Loucy (cell line): Measurements from ENCODE around the gene ZFYVE16.
"Not testable (repeated sequence)": the region's sequence is repeated elsewhere in the genome, so short reads cannot be mapped to it uniquely, and the experiment has no call there.

Experiments used
- H2AFZ ChIP-seq: fragments of 200-600 bp; sonication (generic); 2 replicates; pipeline ENCODE4 v1.6.0; 2016; ENCODE audit warnings: antibody characterized with exemption, mild to moderate bottlenecking, low read length, moderate library complexity
- H3F3A ChIP-seq: fragments of 200-600 bp; 2 replicates; pipeline ENCODE4 v1.6.0; 2016; ENCODE audit warnings: antibody characterized with exemption, low read depth, mild to moderate bottlenecking
- H3K27me3 ChIP-seq: fragments of 200-600 bp; sonication (generic); 2 replicates; pipeline ENCODE4 v1.6.1; 2014; ENCODE audit warnings: low read length, mild to moderate bottlenecking; ENCODE audit not compliant: insufficient read depth, poor library complexity, severe bottlenecking
- H3K36me3 ChIP-seq: fragments of 200-600 bp; sonication (generic); 2 replicates; pipeline ENCODE4 v1.6.1; 2016; ENCODE audit warnings: low read length; ENCODE audit not compliant: insufficient read depth
- H3K4me1 ChIP-seq: fragments of 200-600 bp; sonication (generic); 2 replicates; pipeline ENCODE4 v1.5.1; 2014; ENCODE audit warnings: low read length, mild to moderate bottlenecking; ENCODE audit not compliant: insufficient read depth, poor library complexity, severe bottlenecking
- H3K4me2 ChIP-seq: fragments of 200-600 bp; sonication (generic); 2 replicates; pipeline ENCODE4 v1.6.0; 2014; ENCODE audit warnings: antibody characterized with exemption, low read length, low read depth, mild to moderate bottlenecking; ENCODE audit not compliant: poor library complexity, severe bottlenecking
- H3K4me3 ChIP-seq: fragments of 200-600 bp; sonication (generic); 2 replicates; pipeline ENCODE4 v1.5.1; 2014; ENCODE audit warnings: low read length, mild to moderate bottlenecking, mixed read lengths; ENCODE audit not compliant: poor library complexity, severe bottlenecking
- H3K79me2 ChIP-seq: fragments of 200-600 bp; sonication (generic); 2 replicates; pipeline ENCODE4 v1.6.1; 2014; ENCODE audit warnings: low read length; ENCODE audit not compliant: insufficient read depth
- H3K9ac ChIP-seq: fragments of 200-600 bp; sonication (generic); 2 replicates; pipeline ENCODE4 v1.6.0; 2014; ENCODE audit warnings: mild to moderate bottlenecking, low read depth, low read length, moderate library complexity; ENCODE audit not compliant: poor library complexity, severe bottlenecking
- H3K9me2 ChIP-seq: fragments of 200-600 bp; sonication (generic); replicated peaks from 2 replicates; pipeline ENCODE4 v1.6.1; 2016; ENCODE audit warnings: low read depth, low read length, mixed read lengths
- H3K9me3 ChIP-seq: fragments of 200-600 bp; sonication (generic); 2 replicates; pipeline ENCODE4 v1.6.1; 2014; ENCODE audit warnings: mild to moderate bottlenecking, antibody characterized with exemption, low read length, low read depth; ENCODE audit not compliant: insufficient read depth
- H4K20me1 ChIP-seq: fragments of 200-600 bp; sonication (generic); 2 replicates; pipeline ENCODE4 v1.6.0; 2014; ENCODE audit warnings: antibody characterized with exemption, low read length, mild to moderate bottlenecking; ENCODE audit not compliant: insufficient read depth, poor library complexity, severe bottlenecking
- CTCF ChIP-seq: fragments of 200-600 bp; sonication (generic); conservative IDR thresholded peaks from 2 replicates; pipeline ENCODE4 v1.5.1; 2014; ENCODE audit warnings: mild to moderate bottlenecking, antibody characterized with exemption, low read length
- EZH2phosphoT487 ChIP-seq: fragments of 200-600 bp; IDR thresholded peaks from 2 replicates; pipeline ENCODE4 v1.6.1; 2018; ENCODE audit warnings: antibody characterized with exemption, mild to moderate bottlenecking, moderate library complexity, borderline replicate concordance

The ZFYVE16 gene

GRCh38 chr5:80492741-80493140, 84.9 kb downstream of the ZFYVE16 start:
- TF ChIP-seq CTCF: no peak
- TF ChIP-seq EZH2phosphoT487: no peak
- Histone ChIP-seq H3K79me2 (no peaks in the 10 kb centered on the region), H3K9ac (no peak overlapping the region), H2AFZ (no peak overlapping the region), H3K9me3 (no peaks in the 10 kb centered on the region), H3K4me1 (no peaks in the 10 kb centered on the region), H3K36me3 (no peaks in the 10 kb centered on the region), H3K4me2 (no peak overlapping the region), H3K27me3 (no peaks in the 10 kb centered on the region), H4K20me1 (no peaks in the 10 kb centered on the region), H3F3A (no peaks in the 10 kb centered on the region), H3K4me3 (no peak overlapping the region), H3K9me2 (no peaks in the 10 kb centered on the region)

- not testable (repeated sequence) for H3K9me3 ChIP-seq, H3F3A ChIP-seq, H2AFZ ChIP-seq, H3K27me3 ChIP-seq, H3K9ac ChIP-seq, H3K4me1 ChIP-seq, H3K79me2 ChIP-seq, H3K9me2 ChIP-seq, H3K4me3 ChIP-seq, H3K36me3 ChIP-seq, H3K4me2 ChIP-seq, H4K20me1 ChIP-seq
These were observed 85.6 kb downstream of the ZFYVE16 start for GRCh38 chr5:80493443-80493842.

GRCh38 chr5:80495891-80496290, 88.0 kb downstream of the ZFYVE16 start:
- H3K36me3 ChIP-seq: no peaks in the 10 kb centered on the region
- no peaks in the 10 kb centered on the region for H4K20me1 ChIP-seq
- no peaks in the 10 kb centered on the region for H3K79me2 ChIP-seq
- H3K27me3 ChIP-seq: no peaks in the 10 kb centered on the region
- no peaks in the 10 kb centered on the region for H3K4me1 ChIP-seq
- H3K4me3 ChIP-seq: no peak overlapping the region
- no peaks in the 10 kb centered on the region for H3F3A ChIP-seq
- no peak overlapping the region for H3K9ac ChIP-seq
- no peaks in the 10 kb centered on the region for H3K9me2 ChIP-seq
- no peak overlapping the region for H3K4me2 ChIP-seq
- TF ChIP-seq CTCF (no peak), EZH2phosphoT487 (no peak)
- H3K9me3 ChIP-seq: no peaks in the 10 kb centered on the region
- H2AFZ ChIP-seq: no peak overlapping the region

- Histone ChIP-seq H3K4me2 (no peak overlapping the region), H3F3A (no peaks in the 10 kb centered on the region), H3K27me3 (no peaks in the 10 kb centered on the region), H3K9ac (no peak overlapping the region), H2AFZ (no peak overlapping the region), H3K4me1 (no peaks in the 10 kb centered on the region), H3K4me3 (no peak overlapping the region), H3K79me2 (no peaks in the 10 kb centered on the region), H3K36me3 (no peaks in the 10 kb centered on the region), H4K20me1 (no peaks in the 10 kb centered on the region), H3K9me2 (no peaks in the 10 kb centered on the region), H3K9me3 (no peaks in the 10 kb centered on the region)
- TF ChIP-seq EZH2phosphoT487 (no peak), CTCF (no peak)
These were observed 94.9 kb downstream of the ZFYVE16 start for GRCh38 chr5:80502800-80503199.
